ENCODE data around the gene SMAD9. TPM values are rescaled to one million over a fixed set of nuclear protein-coding genes. Genes with fewer than 3 reads are reported as not detected.

The SMAD9 gene
- total RNA-seq, 5 donors from 2014 or later (not counting 1 experiment from before 2014, with no cell fraction given): 0.09 to 0.35 TPM; not detected in 3

Other genes starting within 250 kb of the SMAD9 start
- gene SERTM1, start 246.2 kb downstream of the SMAD9 start, total RNA-seq: not detected
- 10 to 100 TPM in 2 of 5 donors, 1 to 10 TPM in 3; 6.5 to 13.4 (median 9.0) TPM for gene RFXAP, start 101.0 kb downstream of the SMAD9 start, total RNA-seq
- gene ALG5, start 79.1 kb upstream of the SMAD9 start, total RNA-seq: 10 to 100 TPM; 15.8 to 20.3 (median 19.1) TPM
- gene EXOSC8, start 80.5 kb upstream of the SMAD9 start, total RNA-seq: 10 to 100 TPM; 35.2 to 61.0 (median 57.6) TPM
- 10 to 100 TPM; 73.8 to 90.9 (median 87.3) TPM for gene SUPT20H, start 139.4 kb upstream of the SMAD9 start, total RNA-seq
- not detected for gene CSNK1A1L, start 185.4 kb upstream of the SMAD9 start, total RNA-seq

Measured in T-cell (primary cell).